SJSA1 (cell line): ENCODE measurements around the gene KLHL41. TPM values are rescaled to one million over a fixed set of nuclear protein-coding genes. Genes with fewer than 3 reads are reported as not detected.
"Not testable (repeated sequence)": the region's sequence is repeated elsewhere in the genome, so short reads cannot be mapped to it uniquely, and the experiment has no call there.

Experiments
- DNase-seq, 2 experiments: peaks; one replicate each; pipeline ENCODE4 v3.0.0-alpha.2; 2015 to 2020; ENCODE audit warnings: low spot score in 2 of 2, low read depth in 1 of 2
- H3K27ac ChIP-seq: fragments of 250-450 bp; sonication (Bioruptor Pico); 2 replicates; pipeline ENCODE4 v1.5.1; 2020; ENCODE audit warnings: mild to moderate bottlenecking, moderate library complexity
- H3K27me3 ChIP-seq: fragments of 250-450 bp; sonication (Bioruptor Pico); replicated peaks from 2 replicates; pipeline ENCODE4 v1.5.1; 2020; ENCODE audit warnings: mild to moderate bottlenecking, moderate library complexity
- H3K36me3 ChIP-seq: fragments of 250-450 bp; sonication (Bioruptor Pico); 2 replicates; pipeline ENCODE4 v1.5.1; 2020; ENCODE audit warnings: mild to moderate bottlenecking
- H3K4me1 ChIP-seq: fragments of 250-450 bp; sonication (Bioruptor Pico); replicated peaks from 2 replicates; pipeline ENCODE4 v1.6.1; 2021; ENCODE audit warnings: mild to moderate bottlenecking
- H3K4me3 ChIP-seq: fragments of 250-450 bp; sonication (Bioruptor Pico); 2 replicates; pipeline ENCODE4 v1.5.1; 2020; ENCODE audit warnings: mild to moderate bottlenecking
- H3K9me3 ChIP-seq: fragments of 250-450 bp; sonication (Bioruptor Pico); replicated peaks from 2 replicates; pipeline ENCODE4 v1.5.1; 2020; ENCODE audit warnings: mild to moderate bottlenecking
- total RNA-seq: library from RNA; depleted of rRNA; stranded (reverse); fragments of >200 nt; shearing (Covaris generic); gene quantifications from 2 replicates; pipeline ENCODE4 v1.2.3, GENCODE V29; 2014

The KLHL41 gene
- total RNA-seq, 1 experiment from 2014 or later, result 0.24 TPM

GRCh38 chr2:169516488-169516995 is 7.0 kb downstream of the KLHL41 start:
- H3K27ac ChIP-seq, result not testable (repeated sequence)

GRCh38 chr2:169520896-169521295 is 11.4 kb downstream of the KLHL41 start:
- Histone ChIP-seq H3K4me3 (no peak overlapping the region), H3K27me3 (no peaks in the 10 kb centered on the region), H3K9me3 (no peaks in the 10 kb centered on the region), H3K36me3 (no peaks in the 10 kb centered on the region), H3K4me1 (no peaks in the 10 kb centered on the region), H3K27ac (no peak overlapping the region)
- no peak for DNase-seq

More at GRCh38 chr2:169516488-169516995, 7.0 kb downstream of the KLHL41 start:
- DNase-seq, H3K36me3 ChIP-seq, H3K4me1 ChIP-seq, H3K9me3 ChIP-seq, H3K4me3 ChIP-seq, H3K27me3 ChIP-seq: not testable (repeated sequence)

GRCh38 chr2:169523681-169524080 is 14.2 kb downstream of the KLHL41 start:
- no peaks in the 10 kb centered on the region for H3K9me3 ChIP-seq
- no peak overlapping the region for H3K4me3 ChIP-seq
- H3K36me3 ChIP-seq, result no peaks in the 10 kb centered on the region
- H3K4me1 ChIP-seq, result no peaks in the 10 kb centered on the region
- H3K27ac ChIP-seq, result no peak overlapping the region
- no peaks in the 10 kb centered on the region for H3K27me3 ChIP-seq
- DNase-seq, result no peak

GRCh38 chr2:169525434-169525833 is 15.9 kb downstream of the KLHL41 start:
- Histone ChIP-seq H3K36me3 (0 out of 2 replicates have a peak, but pooled peaks cover 4% of the 10 kb centered on the region), H3K27me3 (no peaks in the 10 kb centered on the region), H3K27ac (no peak overlapping the region), H3K9me3 (no peaks in the 10 kb centered on the region), H3K4me1 (no peaks in the 10 kb centered on the region), H3K4me3 (no peak overlapping the region)
- no peak for DNase-seq

GRCh38 chr2:169526451-169526850 is 16.9 kb downstream of the KLHL41 start:
- Histone ChIP-seq H3K9me3 (no peaks in the 10 kb centered on the region), H3K4me1 (no peaks in the 10 kb centered on the region), H3K4me3 (no peak overlapping the region), H3K27ac (no peak overlapping the region), H3K36me3 (0 out of 2 replicates have a peak, but pooled peaks cover 4% of the 10 kb centered on the region), H3K27me3 (no peaks in the 10 kb centered on the region)
- no peak for DNase-seq

- Histone ChIP-seq H3K9me3 (no peaks in the 10 kb centered on the region), H3K4me1 (no peaks in the 10 kb centered on the region), H3K4me3 (no peak overlapping the region), H3K27me3 (no peaks in the 10 kb centered on the region), H3K36me3 (0 out of 2 replicates have a peak, but pooled peaks cover 4% of the 10 kb centered on the region), H3K27ac (no peak overlapping the region)
- DNase-seq, result peak; percentile 41 to 65
Measured at GRCh38 chr2:169528271-169528701, 18.8 kb downstream of the KLHL41 start.

GRCh38 chr2:169539460-169539859 is 30.0 kb downstream of the KLHL41 start:
- not testable (repeated sequence) for H3K9me3 ChIP-seq, H3K4me1 ChIP-seq, DNase-seq, H3K27ac ChIP-seq, H3K27me3 ChIP-seq, H3K4me3 ChIP-seq
- peaks cover 13% of the 10 kb centered on the region for H3K36me3 ChIP-seq

GRCh38 chr2:169540146-169540545 is 30.6 kb downstream of the KLHL41 start:
- Histone ChIP-seq H3K27me3 (no peaks in the 10 kb centered on the region), H3K4me3 (no peak overlapping the region), H3K27ac (no peak overlapping the region), H3K9me3 (no peaks in the 10 kb centered on the region), H3K36me3 (peaks cover 14% of the 10 kb centered on the region), H3K4me1 (no peaks in the 10 kb centered on the region)
- DNase-seq, result no peak

GRCh38 chr2:169542433-169542832 is 32.9 kb downstream of the KLHL41 start:
- Histone ChIP-seq H3K36me3 (peaks cover 23% of the 10 kb centered on the region), H3K9me3 (no peaks in the 10 kb centered on the region), H3K27me3 (no peaks in the 10 kb centered on the region), H3K4me1 (no peaks in the 10 kb centered on the region), H3K4me3 (no peak overlapping the region), H3K27ac (no peak overlapping the region)
- no peak for DNase-seq

- H3K9me3 ChIP-seq, result no peaks in the 10 kb centered on the region
- peaks cover 36% of the 10 kb centered on the region for H3K36me3 ChIP-seq
- H3K4me1 ChIP-seq, result no peaks in the 10 kb centered on the region
- H3K27me3 ChIP-seq, result no peaks in the 10 kb centered on the region
- no peak for DNase-seq
- no peak overlapping the region for H3K4me3 ChIP-seq
- H3K27ac ChIP-seq, result no peak overlapping the region
Measured at GRCh38 chr2:169546756-169547155, 37.3 kb downstream of the KLHL41 start.

- Histone ChIP-seq H3K9me3 (no peaks in the 10 kb centered on the region), H3K4me3 (no peak overlapping the region), H3K27ac (no peak overlapping the region), H3K4me1 (no peaks in the 10 kb centered on the region), H3K27me3 (no peaks in the 10 kb centered on the region), H3K36me3 (peaks cover 19% of the 10 kb centered on the region)
- DNase-seq, result no peak
Measured at GRCh38 chr2:169561364-169561763, 51.9 kb downstream of the KLHL41 start.

GRCh38 chr2:169562084-169562483 is 52.6 kb downstream of the KLHL41 start:
- H3K4me3 ChIP-seq, H3K27me3 ChIP-seq, H3K9me3 ChIP-seq, H3K27ac ChIP-seq, H3K4me1 ChIP-seq, DNase-seq: not testable (repeated sequence)
- peaks cover 19% of the 10 kb centered on the region for H3K36me3 ChIP-seq

- Histone ChIP-seq H3K4me3 (no peak overlapping the region), H3K27me3 (no peaks in the 10 kb centered on the region), H3K9me3 (no peaks in the 10 kb centered on the region), H3K27ac (no peak overlapping the region), H3K36me3 (peaks cover 19% of the 10 kb centered on the region), H3K4me1 (no peaks in the 10 kb centered on the region)
- no peak for DNase-seq
Measured at GRCh38 chr2:169562519-169562918, 53.0 kb downstream of the KLHL41 start.

GRCh38 chr2:169565686-169566085 is 56.2 kb downstream of the KLHL41 start:
- H3K27me3 ChIP-seq, result no peaks in the 10 kb centered on the region
- no peak overlapping the region for H3K4me3 ChIP-seq
- no peak for DNase-seq
- H3K4me1 ChIP-seq, result no peaks in the 10 kb centered on the region
- no peak overlapping the region for H3K27ac ChIP-seq
- H3K9me3 ChIP-seq, result no peaks in the 10 kb centered on the region
- H3K36me3 ChIP-seq, result peaks cover 11% of the 10 kb centered on the region

- DNase-seq, result no peak
- no peak overlapping the region for H3K27ac ChIP-seq
- H3K27me3 ChIP-seq, result no peaks in the 10 kb centered on the region
- H3K4me3 ChIP-seq, result no peak overlapping the region
- H3K4me1 ChIP-seq, result no peaks in the 10 kb centered on the region
- H3K36me3 ChIP-seq, result peaks cover 6% of the 10 kb centered on the region; the same call in 1 of the 2 replicates
- H3K9me3 ChIP-seq, result no peaks in the 10 kb centered on the region
Measured at GRCh38 chr2:169569948-169570347, 60.4 kb downstream of the KLHL41 start.
